SK-N-MC (cell line): ENCODE results near the gene SUSD4.

Source experiments
- EZH2 ChIP-seq: fragments of 200-600 bp; sonication (generic); IDR thresholded peaks from one replicate; pipeline ENCODE4 v1.6.1; 2017; ENCODE audit warnings: antibody characterized with exemption
- POLR2AphosphoS5 ChIP-seq: IDR thresholded peaks from 2 replicates; pipeline ENCODE4 v1.6.1; 2012; ENCODE audit warnings: mild to moderate bottlenecking, low read depth, low read length, borderline replicate concordance

- no peak for TF ChIP-seq POLR2AphosphoS5
- no peak for TF ChIP-seq EZH2
Measured at GRCh38 chr1:223221686-223222085, 142.3 kb downstream of the SUSD4 start.
